Measurements from ENCODE around the gene STARD3.

The STARD3 gene

DNA sequence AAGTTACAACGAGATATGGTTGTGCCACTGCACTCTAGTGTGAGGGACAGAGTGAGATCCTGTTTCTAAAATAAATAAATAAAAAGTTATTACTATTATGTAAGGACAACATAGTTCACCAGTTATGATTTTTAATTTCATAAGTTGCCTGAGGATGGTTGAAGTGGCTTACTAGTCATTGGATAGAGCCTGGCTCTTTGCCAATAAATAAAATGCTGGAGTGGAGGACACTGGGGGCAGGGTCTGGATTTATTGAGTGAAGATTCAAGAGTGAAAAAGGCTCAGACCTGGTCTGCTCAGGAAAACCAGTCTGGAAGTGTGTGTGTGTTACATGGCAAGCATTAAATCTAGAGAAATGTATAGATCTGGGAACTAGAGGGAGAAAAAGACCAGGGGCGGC lies 2.1 kb downstream of the STARD3 start:
- DNase-seq: no peak

DNA sequence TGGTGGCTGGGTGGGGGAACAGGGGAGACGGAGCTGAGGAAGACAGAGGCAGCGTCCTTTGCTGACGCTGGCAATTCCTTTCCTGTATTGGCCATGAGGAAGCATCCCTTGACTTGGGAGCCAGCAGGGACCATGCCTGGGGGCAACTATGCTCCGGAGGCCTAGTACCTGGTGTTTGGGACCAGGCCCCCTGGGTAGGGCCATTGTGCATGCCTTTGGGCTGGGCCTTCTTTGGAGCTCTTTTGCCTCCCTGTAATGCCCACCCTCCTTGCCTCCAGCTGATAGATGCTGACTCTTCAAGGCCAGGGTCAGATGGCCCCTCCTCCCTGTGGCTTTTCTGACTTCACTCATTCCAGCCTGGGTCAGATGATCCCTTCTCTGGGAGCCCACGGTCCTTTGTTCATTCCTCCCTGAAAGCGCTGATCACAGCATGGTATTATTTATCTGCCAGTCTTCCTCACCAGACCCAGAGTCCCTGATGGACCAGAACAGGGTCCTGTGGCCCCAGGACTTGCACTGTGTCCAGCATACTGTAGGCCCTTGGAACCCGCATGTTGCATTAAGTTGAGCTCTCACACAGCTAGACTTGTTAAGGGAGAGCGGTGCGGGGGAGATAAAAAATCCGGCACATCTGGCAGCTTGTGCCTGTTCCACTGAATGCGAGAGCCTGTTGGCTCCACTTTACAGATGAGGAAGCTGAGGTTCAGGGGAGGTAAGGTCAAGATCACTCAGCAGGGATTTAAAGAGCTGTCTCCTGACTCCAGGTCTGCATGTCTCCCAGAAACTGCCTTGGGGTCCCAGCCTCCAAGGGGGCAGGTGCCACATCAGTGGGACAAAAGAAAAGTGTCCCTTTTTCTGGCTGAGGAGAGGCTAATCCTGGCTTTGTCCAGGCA lies 2.9 kb downstream of the STARD3 start:
- DNase-seq: no peak

DNA sequence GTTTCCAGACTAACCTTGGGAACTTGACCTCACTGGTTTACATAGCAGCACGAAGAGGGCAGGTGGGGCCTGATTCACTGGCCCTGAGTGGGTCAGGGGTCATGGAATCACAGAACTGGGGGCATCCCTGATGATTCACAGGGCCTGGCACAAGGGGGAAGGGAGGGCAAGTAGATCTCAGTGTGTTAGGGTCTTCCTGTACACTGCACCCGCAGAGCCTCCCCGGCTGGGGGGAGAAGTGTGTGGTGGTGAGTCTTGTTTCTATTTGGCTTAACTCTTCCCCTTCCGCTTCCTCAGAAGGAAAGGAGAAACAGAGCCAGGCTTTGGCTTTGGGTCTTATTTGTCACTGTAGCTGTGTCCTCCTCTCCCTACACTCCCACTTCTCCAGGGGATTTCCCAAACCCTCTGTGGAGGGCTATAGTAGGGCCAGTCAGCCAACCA lies 3.7 kb downstream of the STARD3 start:
- no peak for DNase-seq

DNA sequence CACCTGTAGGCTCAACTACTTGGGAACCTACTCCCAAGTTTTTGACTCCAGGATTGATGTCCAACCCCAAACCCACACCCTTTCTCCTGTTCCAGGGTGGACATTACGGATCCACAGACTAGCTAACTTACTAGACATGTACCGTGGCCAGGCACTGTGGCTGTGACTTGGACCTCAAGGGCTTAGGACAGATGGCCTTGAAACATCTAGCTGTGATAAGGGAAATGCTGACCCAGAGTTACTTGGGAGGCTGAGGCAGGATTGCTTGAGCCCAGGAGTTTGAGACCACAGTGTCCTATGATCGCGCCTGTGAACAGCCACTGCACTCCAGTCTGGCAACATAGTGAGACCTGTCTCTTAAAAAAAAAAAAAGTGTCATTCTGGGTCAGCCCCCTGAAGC lies 4.2 kb downstream of the STARD3 start:
- DNase-seq: no peak

DNA sequence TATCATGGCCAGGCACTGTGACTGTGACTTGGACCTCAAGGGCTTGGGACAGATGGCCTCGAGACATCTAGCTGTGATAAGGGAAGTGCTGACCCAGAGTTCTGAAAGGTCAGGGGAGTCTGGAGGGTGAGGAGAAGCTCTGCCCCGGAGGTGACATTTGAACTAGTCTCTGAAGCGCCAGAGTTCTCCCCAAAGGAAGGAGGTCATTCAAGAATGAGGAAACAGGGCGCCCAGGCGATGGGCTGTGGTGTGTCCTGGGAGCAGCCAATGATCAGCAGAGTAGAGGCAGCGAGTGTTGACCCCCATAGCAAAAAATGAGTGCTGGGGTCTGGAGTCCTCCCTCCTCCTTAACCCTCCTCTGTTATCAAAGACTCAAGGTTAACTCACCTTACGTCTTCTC lies 4.9 kb downstream of the STARD3 start:
- DNase-seq: no peak

DNA sequence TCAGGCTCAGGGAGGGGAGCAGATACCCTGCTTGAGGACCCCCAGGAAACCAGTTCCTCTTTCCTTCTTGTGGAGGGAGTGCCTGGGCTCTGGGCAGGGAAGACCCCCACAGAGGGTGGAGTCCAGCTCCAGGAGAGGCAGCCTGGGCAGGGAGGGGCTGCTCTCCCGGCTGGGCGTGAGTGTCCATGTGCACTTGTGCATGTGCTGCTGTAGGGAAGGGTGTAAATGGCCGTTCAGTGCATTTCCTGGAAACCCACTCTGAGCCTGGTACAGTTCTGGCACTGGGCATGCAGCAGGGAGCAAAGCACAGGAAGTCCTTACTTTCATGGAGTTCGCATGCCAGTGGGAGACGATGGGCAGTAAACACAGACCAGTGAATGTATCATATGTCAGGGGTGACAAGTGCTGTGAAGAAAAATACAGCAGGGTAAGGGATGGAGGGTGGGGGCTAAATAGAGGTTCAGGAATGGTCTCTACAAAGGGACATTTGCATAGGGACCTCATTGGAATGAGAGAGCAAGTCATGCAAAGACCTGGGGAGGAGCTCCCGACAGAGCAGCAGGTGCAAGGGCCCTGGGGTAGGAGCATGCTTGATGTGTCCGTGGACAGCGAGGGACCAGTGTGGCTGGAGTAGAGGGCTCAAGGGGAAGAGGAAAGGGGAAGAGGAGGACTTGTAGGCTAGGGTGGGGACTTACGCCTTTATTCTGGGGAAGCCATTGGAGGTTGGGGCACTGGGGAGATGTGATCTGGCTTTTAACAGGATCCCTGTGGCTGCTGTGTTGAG lies 5.5 kb downstream of the STARD3 start:
- no peak for DNase-seq

DNA sequence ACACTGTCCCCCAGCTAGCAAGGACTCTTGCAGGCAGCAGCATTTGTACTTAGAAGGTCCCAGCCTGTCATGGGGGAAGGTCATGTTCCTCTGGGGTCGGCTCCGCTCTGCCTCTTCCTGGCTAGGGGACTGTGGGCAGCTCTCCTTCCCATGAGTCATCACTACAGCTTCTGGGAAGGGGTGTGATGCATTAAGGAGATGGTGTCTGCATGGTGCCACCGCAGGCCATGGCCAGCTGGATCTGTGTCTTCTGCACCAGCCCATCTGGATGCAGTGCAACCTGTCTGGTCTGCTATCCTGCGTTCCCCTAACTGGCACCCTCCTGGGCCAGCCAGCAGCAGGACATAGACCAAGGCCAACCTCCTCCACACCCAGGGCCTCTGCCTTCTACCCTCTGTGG lies 6.3 kb downstream of the STARD3 start:
- DNase-seq: no peak

DNA sequence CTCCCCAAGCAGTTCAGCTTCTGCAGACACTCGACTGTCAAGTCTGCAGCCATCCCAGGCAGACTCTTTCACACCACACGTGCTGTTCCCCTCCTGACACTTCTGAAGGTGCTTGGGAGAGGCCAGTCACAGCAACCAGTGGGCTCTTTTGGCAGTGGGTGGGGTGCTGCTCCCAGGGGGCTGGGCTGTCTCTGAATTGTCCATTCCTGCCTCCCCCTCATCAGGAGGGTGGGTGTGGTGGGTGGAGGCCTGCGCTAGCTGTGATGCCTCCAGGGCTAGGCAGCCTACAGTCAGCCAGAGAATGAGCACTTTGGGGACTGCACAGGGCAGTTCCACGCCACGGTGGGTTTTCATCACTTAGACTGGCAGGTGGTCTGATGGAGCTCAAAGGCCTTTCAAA lies 10.3 kb downstream of the STARD3 start:
- DNase-seq: no peak

DNA sequence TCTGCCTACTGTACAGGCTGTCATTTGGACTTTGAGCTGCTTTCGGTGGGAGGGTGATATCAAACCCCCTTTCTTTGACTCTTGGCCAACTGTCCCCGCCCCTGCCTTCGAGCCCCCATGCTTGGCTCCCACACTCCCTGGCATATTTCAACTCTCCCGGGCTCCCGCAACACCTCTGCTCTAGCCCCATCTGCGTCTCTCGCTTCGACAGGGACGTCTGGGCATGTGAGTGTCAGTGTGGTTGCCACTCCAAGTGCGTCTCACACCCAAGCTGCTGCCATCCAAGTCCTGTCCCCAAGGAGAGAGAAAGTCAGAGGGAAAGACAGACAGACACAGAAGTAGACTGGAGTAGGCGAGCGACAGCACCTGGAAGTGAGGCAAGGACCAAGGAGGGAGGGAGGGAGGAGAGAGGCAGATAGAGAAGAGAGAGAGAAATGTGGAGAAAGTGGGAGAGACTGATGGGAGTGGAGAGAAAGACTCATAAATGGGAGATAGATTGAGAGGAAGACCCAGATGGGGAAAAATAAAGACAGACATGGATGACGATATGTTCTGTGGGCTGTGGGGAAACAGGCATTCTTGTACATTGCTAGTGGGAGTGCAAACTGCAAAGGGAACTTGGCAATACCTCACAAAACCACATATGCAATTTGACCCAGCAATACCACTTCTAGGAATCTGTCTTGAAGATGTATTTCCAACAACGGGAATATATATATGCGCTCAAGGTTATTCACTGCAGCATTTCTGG lies 11.8 kb downstream of the STARD3 start:
- DNase-seq: no peak

DNA sequence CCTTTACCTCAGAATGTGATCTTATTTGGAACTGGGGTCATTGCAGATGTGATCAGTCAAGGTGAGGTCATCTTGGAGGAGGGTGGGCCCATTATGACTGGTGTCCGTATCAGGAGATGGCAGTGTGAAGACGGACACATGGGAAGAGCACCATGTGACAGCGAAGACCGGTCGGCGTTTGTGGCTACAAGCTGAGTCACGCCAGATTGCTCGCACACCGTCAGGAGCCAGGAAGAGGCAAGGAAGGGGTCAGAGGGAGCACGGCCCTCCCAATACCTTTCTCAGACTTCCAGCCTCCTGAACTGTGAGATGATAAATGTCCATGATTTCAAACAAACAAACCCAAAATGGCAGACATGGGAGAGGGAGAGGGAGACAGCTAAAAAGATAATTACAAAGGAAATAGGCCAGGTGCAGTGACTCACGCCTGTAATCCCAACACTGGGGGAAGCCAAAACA lies 13.2 kb downstream of the STARD3 start:
- no peak for DNase-seq

DNA sequence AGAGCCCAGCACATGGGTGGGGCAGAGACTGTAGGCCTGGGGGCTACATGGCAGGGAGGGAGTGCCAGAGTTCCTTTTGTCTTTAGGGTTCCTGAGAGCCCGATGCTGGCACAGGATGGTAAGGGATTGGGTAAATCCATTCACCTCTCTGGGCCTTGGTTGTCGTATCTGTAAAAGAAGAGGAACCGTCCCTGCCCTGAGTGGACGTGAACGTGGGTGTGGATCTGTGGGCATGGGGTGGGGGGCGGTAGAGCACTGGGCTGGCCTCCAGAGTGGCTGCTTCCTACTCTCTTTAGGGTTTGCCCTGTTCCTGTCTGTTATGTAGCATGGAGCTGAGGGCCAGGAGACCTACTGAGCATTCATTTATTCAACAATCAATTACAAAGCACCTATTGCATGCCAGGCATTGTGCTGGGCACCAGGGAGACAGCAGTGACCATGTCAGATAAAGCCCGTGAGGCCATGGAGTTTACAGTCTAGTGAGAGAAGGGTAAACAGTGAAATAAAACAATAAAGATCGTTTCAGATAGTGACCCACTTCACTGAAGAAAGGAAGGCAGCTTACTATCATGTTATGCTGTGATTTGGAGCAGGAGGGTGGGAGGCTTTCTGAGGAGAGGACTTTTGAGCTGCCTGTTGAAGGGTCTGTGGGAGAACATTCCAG lies 15.1 kb downstream of the STARD3 start:
- no peak for DNase-seq

DNA sequence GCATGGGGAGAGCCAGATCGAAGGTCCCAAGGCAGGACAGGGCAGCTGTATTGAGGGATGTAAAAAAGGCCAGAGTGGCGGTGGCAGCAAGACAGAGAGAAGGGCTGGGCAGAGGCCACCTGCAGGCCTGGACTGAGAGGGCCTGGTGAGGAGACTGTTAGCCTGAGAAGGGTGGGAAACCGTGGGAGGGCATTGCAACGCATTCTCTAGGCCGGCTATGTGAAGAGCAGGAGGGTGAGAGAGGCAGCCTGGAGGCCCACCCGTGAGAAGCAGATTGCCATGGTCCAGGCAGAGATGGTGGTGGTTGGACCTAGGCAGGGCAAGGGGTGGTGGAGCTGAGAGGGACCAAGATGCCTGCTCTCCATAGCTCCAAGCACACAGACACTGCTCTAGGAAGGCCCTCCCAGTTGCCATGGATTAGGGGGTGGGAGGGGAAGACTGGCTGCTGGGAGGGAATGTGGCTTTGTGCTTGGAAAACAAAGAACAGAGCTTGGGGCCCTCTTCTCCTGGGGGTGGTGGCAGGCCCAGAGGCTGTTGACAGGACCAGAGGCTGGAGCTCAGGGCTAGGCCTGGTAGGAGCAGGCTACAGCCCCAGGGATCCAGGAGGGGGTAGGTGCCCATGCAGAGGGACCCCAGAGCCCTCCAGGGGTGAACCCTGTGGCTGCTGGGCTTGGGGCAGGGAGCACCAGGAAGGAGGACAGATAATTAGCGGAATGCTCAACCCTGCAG lies 15.8 kb downstream of the STARD3 start:
- no peak for DNase-seq

DNA sequence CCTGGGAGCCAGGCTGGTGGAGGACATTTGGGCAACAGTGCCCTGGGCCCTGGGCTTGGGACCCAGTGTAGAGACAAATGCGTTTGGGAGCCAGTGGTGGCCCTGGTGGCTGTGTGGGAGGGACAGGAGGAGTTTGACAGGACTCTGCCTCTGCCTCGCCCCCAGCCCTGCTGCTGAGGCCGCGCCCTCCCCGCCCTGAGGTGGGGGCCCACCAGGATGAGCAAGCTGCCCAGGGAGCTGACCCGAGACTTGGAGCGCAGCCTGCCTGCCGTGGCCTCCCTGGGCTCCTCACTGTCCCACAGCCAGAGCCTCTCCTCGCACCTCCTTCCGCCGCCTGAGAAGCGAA lies 16.3 kb downstream of the STARD3 start:
- no peak for DNase-seq

DNA sequence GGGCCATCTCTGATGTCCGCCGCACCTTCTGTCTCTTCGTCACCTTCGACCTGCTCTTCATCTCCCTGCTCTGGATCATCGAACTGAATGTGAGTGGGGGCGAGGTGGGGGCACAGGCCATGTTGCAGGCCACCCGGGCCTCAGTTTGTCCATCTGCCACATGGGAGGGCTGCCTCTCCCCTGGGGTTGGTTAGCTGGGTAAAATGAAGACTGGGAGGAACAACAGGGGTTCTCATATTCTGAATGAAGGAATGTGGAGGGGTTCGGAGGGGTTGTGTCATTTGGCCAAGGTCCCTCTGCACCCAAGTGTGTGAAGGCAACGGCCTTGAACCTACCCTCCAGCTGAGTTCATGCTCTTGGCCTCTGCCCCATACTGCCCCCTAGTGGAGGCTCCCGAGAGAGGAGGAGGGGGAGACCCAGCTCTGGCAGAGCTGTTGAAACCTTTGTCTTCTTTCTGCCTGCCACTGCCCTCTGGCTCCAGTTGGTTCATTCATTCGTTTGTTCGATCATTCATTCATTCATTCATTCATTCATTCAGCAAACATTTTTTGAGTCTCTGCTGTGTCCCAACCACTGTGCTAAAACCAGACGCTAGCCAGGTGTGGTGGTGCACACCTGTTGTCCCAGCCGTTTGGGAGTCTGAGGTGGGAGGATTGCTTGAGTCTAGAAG lies 16.9 kb downstream of the STARD3 start:
- DNase-seq: peak; percentile 9

DNA sequence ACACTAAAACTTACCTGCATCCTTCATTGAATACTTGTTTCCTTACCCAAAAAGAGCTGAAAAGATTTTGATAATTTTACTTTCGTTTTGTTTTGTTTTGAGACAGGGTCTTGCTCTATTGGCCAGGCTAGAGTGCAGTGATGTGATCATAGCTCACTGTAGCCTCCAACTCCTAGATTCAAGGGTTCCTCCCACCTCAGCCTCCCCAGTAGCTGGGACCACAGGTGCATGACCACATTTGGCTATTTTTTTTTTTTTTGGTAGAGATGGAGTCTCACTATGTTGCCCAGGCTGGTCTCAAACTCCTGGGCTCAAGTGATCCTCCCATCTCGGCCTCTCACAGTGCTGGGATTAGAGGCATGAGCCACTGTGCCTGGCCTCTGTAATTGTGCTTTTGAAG lies 18.2 kb downstream of the STARD3 start:
- no peak for DNase-seq

DNA sequence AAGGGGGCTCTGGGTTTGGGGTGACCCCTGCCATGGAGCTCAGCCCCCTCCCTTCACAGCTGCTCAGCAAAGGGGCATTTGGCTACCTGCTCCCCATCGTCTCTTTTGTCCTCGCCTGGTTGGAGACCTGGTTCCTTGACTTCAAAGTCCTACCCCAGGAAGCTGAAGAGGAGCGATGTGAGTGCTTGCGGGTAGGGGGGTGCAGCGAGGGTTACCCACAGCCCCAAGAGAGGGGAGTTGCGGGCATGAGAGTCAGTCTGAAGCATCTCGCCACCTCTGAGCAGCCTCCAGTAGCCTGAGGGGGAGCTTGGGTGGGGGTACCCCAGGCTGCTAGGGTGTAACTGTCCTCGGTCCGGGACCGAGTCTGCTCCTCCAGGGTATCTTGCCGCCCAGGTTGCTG lies 21.4 kb downstream of the STARD3 start:
- no peak for DNase-seq

DNA sequence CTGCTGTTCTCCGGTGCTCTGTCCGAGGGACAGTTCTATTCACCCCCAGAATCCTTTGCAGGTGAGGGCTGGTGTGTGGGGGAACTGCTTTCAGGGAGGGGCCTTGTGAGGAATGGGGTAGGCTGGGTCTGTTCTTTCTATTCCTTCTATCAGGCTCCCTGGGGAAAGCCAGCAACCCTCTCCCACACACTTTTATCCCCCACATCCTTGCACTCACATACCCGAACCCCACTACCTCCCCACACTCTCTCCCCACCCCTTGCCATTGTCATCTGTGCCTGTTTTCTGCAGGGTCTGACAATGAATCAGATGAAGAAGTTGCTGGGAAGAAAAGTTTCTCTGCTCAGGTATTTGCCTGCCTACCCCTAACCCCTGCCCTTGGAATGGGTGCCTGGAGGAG lies 21.8 kb downstream of the STARD3 start:
- DNase-seq: no peak

DNA sequence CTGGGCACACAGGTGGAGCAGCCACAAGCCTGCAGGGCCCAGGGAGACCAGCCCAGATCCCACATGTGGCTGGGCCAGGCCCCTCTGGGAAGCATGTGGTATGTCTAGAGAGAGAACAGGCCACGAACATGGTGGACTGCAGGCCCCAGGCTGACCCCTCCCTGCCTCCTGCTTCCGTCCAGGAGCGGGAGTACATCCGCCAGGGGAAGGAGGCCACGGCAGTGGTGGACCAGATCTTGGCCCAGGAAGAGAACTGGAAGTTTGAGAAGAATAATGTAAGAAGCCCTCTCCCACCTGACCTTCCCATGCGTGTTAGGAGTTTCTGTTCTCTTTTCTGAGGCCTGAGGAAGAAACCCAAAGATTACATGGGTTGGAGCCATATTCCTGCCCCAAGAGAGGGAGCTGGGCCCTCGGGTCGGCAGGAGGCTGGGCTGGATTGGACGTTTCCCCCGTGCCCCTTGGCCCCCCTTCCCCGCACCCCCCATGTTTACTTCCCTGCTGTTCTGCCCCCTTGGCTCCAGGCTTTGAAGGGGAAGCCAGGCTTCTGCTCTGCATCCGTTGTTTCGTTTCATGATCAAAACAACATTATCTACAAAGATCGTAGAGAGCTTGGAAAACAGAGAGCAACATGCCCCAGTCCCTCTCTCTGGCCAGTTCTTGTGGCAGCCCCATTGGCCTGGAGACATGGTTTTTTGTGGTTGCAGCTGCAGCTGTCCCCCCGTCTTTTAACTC lies 22.5 kb downstream of the STARD3 start:
- DNase-seq: no peak

DNA sequence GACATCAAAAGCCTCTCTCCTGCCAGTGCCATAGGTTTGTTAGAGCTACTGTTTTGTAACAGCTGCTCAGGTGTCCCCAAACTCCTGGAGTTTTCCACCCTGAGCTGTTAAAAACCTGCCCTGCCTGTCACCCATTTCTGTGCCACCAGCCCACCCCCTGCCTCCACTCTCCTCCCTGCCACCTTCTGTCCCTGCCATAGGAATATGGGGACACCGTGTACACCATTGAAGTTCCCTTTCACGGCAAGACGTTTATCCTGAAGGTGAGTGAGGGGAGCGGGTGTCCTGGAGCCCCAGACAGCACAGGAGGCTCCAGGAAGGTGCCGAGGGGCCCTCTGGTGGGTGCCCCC lies 23.0 kb downstream of the STARD3 start:
- no peak for DNase-seq

DNA sequence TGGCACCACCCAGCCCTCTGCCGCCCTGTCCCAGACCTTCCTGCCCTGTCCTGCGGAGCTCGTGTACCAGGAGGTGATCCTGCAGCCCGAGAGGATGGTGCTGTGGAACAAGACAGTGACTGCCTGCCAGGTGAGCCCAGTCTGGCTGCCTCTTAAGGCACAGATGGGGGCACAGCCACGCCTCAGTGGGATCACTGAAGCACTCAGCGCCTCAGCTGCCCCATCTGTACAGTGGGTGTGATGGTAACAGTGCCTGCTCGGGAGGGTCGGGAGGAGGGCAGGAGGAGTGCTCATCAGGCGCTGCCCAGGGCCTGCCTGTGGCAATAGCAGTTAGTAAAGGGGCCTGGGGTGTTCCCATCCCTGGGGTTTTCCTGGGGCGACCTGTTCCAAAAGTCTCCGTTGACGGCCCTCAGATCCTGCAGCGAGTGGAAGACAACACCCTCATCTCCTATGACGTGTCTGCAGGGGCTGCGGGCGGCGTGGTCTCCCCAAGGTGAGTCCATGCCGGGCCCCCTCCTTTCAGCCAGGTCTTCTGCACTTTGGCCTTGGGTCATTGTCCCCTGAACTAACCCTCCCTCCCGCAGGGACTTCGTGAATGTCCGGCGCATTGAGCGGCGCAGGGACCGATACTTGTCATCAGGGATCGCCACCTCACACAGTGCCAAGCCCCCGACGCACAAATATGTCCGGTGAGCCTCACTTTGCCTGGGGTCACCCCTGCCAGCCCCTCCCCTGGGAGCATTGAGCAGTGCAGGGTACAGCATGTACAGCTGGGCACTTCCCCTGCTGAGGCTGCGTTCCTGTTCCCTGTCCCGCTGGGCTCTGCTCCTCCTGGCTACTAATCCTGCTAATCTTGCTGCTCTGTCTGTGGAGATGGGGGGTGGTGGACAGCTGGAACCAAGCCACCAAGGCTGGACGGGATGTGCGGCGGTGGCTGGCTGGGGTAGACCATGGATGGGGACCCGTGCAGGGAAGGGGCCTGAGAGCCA lies 23.7 kb downstream of the STARD3 start:
- DNase-seq: no peak
